SW 1271 (cell line): Measurements from ENCODE around the gene FHOD3.
"Not testable (repeated sequence)": the region's sequence is repeated elsewhere in the genome, so short reads cannot be mapped to it uniquely, and the experiment has no call there.

ENCODE experiments used
- DNase-seq, 2 experiments: peaks; one replicate each; lab custom pipeline; 2025; lab: John Stamatoyannopoulos, UW

The FHOD3 gene

DNA sequence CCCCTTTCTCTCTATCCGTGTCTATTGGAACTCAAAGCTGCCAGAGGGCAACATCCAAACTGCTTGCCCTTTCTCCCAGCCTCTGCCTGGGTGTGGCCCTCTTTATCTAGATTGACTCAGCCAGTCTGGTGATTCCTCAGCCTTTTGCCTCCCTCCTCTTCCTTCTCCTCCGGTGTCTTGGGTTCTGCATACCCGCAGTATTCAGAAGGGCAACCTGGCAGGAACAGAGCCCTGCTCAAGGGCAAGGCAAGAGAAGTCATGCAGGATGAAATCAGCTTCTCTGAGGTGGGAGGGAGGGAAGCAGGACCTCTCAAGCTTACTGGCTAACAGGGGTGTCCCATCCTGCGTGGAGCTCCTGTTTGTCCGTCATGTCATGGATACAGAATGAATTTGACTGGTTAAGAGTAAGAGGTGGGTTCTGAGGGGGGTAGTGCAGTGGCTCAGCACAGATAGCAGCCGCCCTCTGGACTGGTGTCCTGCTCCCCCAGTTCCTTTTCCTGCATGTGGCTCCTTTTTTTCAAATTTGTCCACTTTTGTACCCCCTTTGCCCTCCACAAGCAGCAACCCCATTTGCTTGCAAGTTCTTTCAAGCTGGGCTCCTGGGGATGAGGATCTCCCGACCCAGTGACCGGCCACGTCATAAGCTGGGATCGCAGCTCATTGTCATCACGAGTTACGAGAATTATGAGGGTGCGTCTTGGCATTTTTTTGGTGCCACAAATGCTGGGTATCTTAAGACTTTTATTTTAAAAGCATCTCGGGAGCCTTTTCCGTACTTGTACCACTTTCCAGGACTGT lies 154.1 kb downstream of the FHOD3 start:
- DNase-seq = no peak

DNA sequence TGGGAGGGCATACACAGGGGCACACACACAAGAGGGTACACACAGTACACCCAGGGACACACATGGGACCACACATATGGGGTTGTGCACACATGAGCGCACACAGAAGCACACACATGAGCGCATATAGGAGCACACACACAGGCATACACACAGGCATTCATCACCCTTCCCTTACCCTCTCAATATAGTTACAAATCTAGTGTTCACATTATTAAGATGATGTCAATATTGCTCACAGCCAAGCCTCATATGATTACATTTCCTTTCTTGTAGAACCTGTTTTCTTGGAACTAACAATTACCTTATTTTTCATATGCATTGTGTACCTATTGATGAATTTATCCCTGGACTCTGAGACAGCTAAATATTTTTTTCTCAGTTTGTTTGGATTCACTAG lies 156.7 kb downstream of the FHOD3 start:
- DNase-seq = no peak

DNA sequence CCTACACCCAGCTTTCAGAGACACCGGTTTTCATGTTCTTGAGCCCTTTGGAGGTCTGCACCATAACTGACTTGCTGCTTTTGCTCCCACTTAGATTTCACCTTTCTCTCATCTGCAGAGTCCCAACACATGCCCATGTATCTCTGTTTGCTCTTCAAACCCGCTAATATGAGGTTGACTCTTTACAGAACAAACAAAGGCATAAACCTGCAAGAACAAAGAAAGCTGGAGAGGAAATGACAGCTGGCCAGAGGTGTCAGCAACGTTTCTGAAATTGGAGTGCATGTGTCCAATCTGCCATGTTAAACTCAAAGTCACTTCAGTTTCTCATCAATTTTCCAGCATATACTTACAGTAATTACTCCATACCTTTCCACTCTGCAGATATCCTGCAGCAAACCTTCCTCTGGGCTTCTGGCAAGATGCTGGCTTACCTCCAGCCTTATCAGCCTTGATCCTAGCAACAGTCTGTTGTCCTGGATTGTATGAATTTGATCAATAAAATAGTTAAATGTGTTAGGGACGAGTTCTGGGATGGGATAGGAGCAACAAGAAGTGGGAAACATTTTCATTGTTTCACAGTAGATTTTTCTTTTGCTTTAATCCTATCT lies 157.4 kb downstream of the FHOD3 start:
- no peak for DNase-seq

DNA sequence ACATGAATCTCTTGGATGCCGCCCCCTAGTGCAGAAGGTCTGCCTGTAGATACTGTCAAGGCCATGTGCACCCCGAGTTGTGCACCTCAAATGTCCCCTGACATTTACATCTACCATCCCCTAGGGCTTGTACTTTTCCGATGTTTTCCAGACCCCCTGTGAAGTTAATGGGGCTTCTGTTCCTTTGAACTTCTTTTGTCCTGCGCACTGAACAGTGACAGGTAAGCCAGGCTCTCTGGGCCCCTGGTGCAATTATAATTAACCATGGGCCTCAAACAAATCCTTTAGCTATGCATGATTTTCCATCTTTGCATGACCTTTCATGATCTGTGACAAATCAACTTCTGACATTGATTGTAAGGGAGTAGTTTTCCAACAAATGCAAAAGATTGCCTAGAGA lies 158.4 kb downstream of the FHOD3 start:
- no peak for DNase-seq

DNA sequence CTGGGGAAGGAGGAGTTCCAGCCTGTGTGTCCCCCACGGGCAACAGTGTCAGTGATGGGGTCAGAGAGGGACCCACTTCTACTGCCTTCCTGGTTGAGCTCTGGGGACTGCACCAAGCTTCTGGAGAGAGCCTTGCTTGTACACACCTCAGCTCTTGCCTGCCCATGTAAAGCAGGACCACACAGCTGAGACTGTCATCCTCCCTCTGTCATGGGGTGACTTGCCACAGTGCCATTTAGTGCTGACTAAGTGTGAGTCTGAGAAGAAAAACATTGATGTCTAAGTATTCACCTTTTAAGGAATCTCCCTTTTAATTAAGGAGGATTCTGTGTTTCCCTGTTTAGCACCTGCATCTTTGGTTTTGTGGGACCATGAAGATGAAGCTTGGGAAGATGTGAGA lies 159.1 kb downstream of the FHOD3 start:
- DNase-seq = no peak

DNA sequence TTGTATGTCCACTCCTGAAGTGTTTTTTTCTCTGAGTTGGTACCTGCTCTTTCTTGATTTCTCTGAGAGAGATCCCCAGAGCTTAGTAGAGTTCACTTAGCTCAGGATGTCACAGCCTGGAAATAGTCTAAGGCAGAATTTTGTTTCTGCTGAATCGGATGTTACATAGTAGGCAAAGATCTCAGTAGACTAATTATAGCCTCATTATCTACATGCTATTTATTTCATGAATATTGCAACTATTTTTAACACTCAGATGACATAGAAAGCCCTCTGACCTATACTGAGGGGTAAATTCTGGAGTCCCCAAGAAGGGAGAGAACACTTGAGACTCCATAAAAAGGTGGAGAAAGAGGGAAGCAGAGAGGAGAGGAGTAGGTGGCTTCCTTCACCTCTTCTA lies 160.2 kb downstream of the FHOD3 start:
- DNase-seq = no peak

DNA sequence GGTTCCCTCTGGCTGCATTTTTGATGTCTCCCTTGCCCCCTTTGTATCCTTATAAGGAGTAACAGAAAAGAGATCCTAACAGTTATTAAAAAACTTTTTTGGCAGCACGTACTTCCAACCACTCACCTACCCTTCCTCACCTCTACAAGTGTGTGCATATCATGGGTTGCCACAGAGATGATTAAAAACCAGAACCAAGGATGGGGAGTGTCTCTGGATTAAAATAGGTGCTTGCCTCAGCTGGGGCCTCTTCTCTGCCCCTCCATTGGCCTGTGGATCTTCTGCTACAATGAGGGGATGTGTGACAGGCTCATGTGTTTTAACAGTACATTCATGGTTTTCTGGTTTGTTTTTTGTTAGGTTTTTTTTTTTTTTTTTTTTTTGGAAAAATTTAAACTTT lies 160.8 kb downstream of the FHOD3 start:
- no peak for DNase-seq

DNA sequence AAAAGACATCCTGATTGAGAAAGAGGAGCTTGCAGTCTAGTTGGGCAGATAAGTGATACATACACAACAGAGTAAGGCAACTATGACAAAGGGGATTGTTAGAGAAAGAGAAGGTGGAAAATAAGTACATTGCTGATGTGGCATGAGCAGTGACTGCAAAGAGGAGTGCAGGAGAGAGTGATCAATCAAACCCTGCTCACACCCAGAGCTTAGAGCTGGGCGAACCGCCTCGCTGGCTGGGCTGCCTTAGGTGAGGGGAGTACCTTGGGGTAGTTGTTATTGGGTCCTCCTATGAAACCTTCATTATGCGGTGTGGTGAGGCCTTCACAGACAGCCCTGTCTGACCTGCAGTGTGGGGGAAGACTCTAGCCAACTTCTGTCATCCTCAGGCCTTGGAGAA lies 161.7 kb downstream of the FHOD3 start:
- no peak for DNase-seq

DNA sequence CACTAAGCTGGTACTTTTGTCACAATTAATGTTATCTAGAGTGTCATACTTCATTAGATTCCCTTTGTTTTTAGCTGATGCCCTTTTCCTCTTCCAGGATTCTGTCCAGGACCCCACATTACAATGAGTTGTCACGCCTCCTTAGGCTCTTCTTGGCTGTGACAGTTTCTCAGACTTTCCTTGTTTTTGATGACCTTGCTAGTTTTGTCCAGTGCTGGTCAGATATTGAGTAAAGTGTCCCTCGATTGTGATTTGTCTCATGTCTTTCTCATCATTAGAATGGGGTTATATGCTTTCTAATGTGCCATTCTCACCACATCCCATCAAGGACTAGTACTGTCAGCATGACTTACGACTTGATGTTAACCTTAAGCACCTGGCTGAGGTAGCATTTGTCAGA lies 162.3 kb downstream of the FHOD3 start:
- no peak for DNase-seq

DNA sequence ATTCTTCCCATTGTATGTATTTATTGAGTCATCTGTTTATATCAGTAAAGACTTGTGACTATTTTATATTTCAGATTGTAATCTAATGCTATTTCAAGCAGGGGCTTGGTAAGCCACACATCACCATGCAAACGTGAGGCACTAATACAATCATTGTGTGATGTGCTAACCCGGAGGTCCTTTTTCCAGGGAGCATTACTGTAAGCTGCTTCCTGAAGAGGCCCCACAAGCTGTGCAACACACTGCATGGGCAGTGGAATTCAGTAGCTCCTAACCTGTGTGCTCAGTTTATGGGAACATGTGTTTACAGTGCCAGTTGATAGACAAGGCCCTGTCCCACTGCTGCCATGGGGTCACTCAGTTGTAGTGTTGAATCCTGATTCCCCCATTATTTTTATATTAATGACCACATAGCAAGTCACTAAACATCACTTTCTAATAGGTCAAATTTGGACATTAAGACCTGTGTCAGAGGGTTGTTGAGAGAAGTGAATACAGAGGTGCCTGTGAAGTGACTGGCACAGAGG lies 162.9 kb downstream of the FHOD3 start:
- DNase-seq = no peak

DNA sequence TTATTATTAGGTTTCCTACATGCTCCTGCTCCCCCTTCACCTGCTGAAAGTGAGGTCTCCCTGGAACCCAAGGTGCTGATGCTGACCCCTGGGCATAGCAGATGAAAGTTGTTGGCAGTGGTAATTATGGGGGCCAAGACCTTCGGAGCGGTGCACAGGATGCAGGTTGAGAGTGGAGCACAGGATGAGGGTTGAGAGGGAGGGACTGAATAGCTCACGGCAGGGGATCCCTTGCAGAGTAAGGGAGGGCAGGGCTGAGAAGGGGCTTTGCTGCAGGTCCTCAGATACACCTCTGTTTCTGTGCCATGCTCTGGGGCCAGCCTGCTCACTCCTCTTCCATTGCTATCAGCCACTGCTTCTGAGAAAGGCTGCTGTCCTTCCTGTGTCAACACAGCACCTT lies 163.3 kb downstream of the FHOD3 start:
- no peak for DNase-seq

DNA sequence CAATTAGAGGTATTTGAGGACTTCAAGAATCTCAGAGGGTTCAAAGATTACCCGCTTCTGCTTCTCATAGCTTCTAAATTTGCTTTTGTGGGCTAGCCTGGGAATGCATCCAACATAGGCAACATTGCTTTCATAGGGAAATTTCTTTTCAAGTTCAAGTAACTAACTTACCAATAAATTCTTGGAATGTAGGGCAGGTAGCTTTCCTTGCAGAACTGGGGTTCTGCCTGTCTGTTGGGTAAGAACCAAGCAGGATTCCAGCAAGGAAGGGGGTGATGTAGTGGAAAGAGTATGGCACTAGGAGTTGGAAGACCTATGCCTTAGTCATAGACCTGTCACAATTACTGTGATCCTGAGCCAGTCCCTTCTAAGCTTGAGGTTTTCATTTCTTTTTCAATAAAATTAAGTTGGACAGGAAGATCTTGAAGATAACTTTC lies 164.1 kb downstream of the FHOD3 start:
- DNase-seq = no peak

DNA sequence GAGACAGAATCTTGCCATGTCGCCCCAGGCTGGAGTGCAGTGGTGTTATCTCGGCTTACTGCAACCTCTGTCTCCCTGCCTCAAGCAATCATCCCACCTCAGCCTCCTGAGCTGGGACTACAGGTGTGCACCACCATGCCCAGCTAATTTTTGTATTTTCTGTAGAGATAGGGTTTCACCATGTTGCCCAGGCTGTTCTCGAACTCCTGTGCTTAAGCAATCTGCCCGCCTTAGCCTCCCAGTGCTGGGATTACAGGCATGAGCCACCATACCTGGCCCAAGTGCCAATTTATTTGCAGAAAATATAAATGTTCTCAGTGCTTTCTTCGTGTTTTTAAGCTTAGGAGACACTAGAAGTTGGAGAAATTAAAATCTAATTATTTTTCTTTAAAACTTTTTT lies 166.0 kb downstream of the FHOD3 start:
- not testable (repeated sequence) for DNase-seq

DNA sequence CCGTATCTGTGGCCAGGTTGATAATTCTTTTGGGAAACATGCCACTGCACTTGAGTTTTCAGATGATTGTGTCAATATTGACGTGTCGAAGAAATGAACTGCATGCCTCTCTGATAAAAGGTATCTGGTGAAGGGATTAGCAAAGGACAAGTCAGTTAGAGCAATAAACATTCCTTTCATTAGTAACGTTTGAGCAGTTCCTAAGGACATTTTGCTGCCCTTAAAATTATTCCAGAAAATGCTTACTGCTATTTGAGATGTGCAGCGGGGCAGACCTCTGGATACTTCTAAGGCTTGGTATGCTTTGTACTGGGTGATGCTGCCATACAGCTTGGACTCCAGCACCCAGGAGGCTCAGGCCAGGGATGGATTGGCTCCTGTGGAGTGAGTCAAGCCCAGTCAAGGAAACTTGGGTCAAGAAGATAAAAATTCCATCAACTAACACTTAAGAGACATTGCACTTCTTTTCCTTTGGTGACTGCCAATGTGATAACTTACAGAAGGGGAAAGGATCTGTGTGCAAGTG lies 166.7 kb downstream of the FHOD3 start:
- no peak for DNase-seq

DNA sequence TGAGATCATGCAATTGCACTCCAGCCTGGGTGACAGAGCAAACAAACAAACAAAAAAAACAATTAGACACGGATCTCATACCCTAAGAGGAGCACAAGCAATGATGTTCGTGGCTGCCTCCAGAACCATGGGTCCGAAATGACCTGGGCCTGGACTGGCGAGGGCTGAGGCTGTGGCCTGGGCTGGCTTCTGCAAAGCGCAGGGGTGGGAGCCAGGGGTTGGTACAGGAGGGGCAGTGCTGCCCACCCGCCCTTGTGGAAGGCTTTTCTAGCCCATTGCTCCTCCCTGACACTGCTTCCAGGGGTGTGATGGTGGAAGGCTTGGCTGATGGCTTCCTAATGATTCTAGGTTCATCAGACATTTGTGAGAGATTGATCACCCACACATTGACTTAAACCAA lies 167.8 kb downstream of the FHOD3 start:
- DNase-seq = no peak

DNA sequence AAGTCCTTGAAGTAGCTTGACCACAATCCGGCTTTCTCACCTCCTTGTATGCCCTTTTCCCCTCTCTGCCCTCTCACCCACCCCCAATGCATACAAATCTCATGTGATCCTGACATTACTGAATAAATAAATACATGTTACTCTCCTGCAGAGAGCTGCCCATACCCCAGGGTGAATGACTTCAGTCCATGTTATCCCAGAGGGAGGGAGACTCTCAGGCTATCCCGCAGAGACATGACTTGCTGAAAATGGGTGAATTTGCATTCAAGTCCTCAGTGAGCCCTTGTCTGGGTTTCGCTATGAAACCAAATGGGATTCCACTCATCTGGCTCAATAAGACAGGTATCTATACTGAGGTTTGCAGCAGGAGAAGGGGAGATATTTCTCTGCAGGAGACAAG lies 168.5 kb downstream of the FHOD3 start:
- DNase-seq = no peak

DNA sequence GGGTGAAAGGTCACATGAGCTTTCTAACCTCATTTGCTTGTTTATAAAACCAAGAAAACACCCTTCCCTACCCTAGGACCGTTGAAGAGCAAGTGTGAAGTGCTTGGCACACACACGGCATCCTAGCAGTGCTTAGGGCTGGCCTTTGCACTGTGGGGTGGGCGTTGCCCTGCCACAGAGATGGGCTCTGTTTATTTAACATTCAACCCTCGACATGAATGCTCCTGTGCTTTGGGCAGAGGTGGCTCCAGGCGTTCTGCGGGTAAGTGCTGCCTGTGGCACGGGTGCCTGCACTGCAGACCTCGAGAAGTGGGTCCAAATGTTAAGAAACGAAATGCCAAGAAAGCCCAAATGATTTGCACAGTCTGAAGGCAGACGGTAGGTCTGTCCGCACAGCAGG lies 170.1 kb downstream of the FHOD3 start:
- no peak for DNase-seq

DNA sequence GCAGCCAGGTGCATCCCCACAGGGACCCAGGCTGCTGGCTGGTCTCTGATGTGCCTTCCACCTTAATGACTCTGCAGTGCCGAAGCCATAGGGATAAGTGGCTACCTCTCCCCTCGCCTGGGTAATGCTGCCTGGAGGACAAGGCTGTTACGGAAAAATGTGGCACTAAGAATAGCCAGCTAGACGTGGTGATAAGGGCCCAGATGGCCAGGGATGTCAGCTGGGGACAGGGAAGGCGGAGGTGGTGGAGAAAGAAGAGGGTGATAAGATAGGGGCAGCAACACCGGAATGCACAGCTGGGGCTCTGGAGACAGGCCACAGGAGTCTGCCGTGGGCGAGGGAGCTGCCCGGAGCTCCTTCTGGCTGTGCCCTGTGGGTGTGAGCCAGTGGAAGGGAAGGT lies 170.6 kb downstream of the FHOD3 start:
- no peak for DNase-seq

DNA sequence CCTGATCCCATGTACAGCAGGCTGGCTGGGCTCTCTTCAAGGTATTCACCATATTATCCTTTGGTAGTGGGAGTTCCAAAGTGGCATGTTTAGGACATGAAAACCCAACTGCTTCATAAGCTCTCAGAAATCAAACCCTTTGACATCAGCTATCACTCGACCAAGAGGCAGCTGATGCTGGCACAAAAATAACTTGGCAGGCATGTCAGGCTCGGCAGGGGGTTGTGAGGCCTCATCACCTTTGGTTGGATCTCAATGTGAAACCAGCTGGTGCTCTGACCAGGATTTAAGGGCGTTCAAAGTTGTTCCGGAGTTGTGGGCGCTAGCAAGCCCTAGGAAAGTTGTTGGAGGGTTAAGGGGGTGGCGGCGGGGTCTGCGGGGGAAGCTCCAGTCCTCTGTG lies 171.9 kb downstream of the FHOD3 start:
- no peak for DNase-seq

DNA sequence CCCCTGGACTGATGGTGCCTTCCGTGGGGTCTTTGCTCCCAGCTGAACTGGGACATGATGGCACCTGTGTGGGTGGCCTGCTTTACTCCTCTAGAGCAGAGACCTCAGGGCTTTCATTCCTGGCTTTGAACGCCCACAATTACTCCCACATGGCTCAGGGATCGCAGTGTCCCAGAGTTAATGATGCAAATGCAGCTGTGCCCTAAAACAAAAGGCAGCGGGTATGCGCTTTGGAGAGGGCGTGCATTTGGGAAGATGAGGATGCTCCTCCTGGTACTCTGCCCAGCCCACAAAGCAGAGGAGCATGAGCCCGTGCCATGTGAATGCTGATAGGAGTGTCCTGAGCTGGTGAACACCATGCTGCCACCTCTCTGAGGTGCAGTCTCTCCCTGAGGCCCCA lies 173.4 kb downstream of the FHOD3 start:
- DNase-seq = no peak

DNA sequence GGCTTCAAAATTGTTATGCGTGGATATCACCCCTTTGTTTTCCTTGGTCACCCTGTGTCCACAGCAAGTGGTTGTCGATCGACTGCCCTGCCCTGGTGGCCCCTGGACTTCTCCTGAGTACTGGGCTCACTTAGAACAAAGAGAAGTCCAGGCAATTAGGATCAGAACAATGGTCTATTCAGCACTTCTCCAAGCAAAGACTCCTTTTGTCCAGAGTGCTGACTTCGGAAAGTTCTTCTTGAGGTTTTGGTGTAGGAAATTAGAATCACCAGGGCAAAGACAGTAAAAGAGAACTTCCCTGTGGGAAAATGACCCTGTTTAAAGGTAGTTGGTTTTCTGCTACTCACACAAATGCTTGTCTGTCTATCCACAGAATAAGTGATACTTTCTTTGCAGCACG lies 173.9 kb downstream of the FHOD3 start:
- no peak for DNase-seq

DNA sequence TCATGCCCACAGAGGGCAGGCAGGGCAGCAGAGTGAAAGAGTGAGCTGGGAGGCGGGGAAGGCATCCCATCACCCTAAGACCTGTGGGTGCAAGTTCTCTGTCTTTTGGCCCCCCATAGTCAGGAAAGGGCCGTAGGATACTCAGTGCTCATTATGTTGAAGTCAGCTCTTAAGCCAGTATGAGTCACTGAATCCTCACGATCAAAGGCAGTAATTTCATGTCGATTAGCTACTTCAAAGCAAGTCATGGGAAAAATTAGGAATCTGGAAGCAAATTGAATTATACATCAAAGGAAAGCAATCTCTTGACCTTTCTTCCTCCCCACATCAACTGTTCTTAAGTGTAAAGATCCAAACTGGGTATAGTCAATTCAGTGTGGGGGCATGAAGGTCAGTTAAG lies 178.9 kb downstream of the FHOD3 start:
- no peak for DNase-seq

DNA sequence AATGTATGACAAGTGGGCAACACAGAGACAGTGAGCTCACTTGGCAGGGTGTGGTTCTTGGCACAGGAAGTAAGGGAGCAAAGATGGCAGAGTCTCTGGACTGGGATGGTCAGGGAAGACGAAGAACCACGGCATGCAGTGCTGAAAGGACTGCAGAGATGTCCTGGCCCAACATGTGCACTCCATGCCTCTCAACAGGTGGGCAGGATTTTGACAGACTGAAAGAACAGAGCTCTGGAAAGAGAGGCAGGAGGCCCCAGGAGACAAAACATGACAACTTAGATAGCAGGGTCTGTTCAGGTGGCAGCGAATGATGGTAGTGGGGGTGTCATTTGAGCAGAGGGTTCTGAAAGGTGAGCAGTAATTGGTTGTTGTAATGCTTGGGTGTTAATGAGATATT lies 180.3 kb downstream of the FHOD3 start:
- DNase-seq = no peak
